HepG2 (cell line): Measurements from ENCODE around the gene ZNF248. TPM values are rescaled to one million over a fixed set of nuclear protein-coding genes. Genes with fewer than 3 reads are reported as not detected.

Experiments
- CCDC6 ChIP-seq: sonication (generic); formaldehyde crosslinking; IDR thresholded peaks from 2 replicates; pipeline ENCODE4 v1.8.1; 2022; ENCODE audit warnings: mild to moderate bottlenecking, missing genetic modification reagents, moderate library complexity
- CSRNP2 ChIP-seq: sonication (generic); formaldehyde crosslinking; conservative IDR thresholded peaks from 2 replicates; pipeline ENCODE4 v1.8.0; 2022; ENCODE audit warnings: low read depth, missing genetic modification reagents
- DR1 ChIP-seq: sonication (generic); formaldehyde crosslinking; IDR thresholded peaks from 2 replicates; pipeline ENCODE4 v1.8.0; 2021; ENCODE audit warnings: mild to moderate bottlenecking, missing genetic modification reagents, inconsistent platforms
- HDAC2 ChIP-seq: sonication (generic); formaldehyde crosslinking; IDR thresholded peaks from 2 replicates; pipeline ENCODE4 v1.4.0; 2020; ENCODE audit warnings: missing genetic modification reagents
- KDM4B ChIP-seq: sonication (generic); formaldehyde crosslinking; IDR thresholded peaks from 2 replicates; pipeline ENCODE4 v1.4.0; 2020; ENCODE audit warnings: missing genetic modification reagents
- NRL ChIP-seq: sonication (generic); formaldehyde crosslinking; IDR thresholded peaks from 2 replicates; pipeline ENCODE4 v1.5.0; 2020; ENCODE audit warnings: missing genetic modification reagents, mild to moderate bottlenecking, moderate library complexity, borderline replicate concordance
- PPARG ChIP-seq: conservative IDR thresholded peaks from 2 replicates; pipeline ENCODE4 v1.6.1; 2016; ENCODE audit warnings: missing biosample characterization, missing genetic modification reagents
- RARA ChIP-seq: IDR thresholded peaks from 2 replicates; pipeline ENCODE4 v1.6.1; 2016; ENCODE audit warnings: missing genetic modification reagents, missing compliant biosample characterization
- SMAD9 ChIP-seq: sonication (generic); formaldehyde crosslinking; IDR thresholded peaks from 2 replicates; pipeline ENCODE4 v1.5.1; 2020; ENCODE audit warnings: mild to moderate bottlenecking, missing genetic modification reagents
- SOX5 ChIP-seq: IDR thresholded peaks from 2 replicates; pipeline ENCODE4 v1.6.1; 2016; ENCODE audit warnings: borderline replicate concordance
- SOX6 ChIP-seq, 2 experiments: fragments of 450-650 bp in 1 of 2; sonication (generic) in 1 of 2; formaldehyde crosslinking in 1 of 2; IDR thresholded peaks; 2 replicates each; pipeline versions ENCODE4 v1.4.0 to v1.6.1; 2017 to 2020; ENCODE audit warnings: antibody characterized with exemption in 1 of 2, mild to moderate bottlenecking in 1 of 2, missing genetic modification reagents in 1 of 2
- XRCC5 ChIP-seq: fragments of 200-400 bp; formaldehyde crosslinking; optimal IDR thresholded peaks from 2 replicates; pipeline ENCODE3; 2017; ENCODE audit warnings: mild to moderate bottlenecking, low read length
- ZNF232 ChIP-seq: sonication (generic); formaldehyde crosslinking; IDR thresholded peaks from 2 replicates; pipeline ENCODE4 v1.4.0; 2020; ENCODE audit warnings: missing genetic modification reagents, borderline replicate concordance
- ZNF331 ChIP-seq: sonication (generic); formaldehyde crosslinking; IDR thresholded peaks from 2 replicates; pipeline ENCODE4 v1.4.0; 2020; ENCODE audit warnings: missing genetic modification reagents
- ZNF337 ChIP-seq: sonication (generic); formaldehyde crosslinking; IDR thresholded peaks from 2 replicates; pipeline ENCODE4 v1.5.1; 2020; ENCODE audit warnings: missing genetic modification reagents, low read depth, mild to moderate bottlenecking, borderline replicate concordance
- ZNF558 ChIP-seq: sonication (generic); formaldehyde crosslinking; IDR thresholded peaks from 2 replicates; pipeline ENCODE4 v1.9.0; 2022; ENCODE audit warnings: mild to moderate bottlenecking, missing genetic modification reagents, borderline replicate concordance
- polyA plus RNA-seq, 8 experiments: library from polyadenylated mRNA; depleted of rRNA in 3 of 8; stranded (reverse) in 7 of 8; unstranded in 1 of 8; fragments of >200 nt; fragmentation: Illumina TruSeq in 4 of 8; extraction: Trizol in 4 of 8; gene quantifications; 2 replicates each; pipeline versions ENCODE4 v1.2.1 to v1.2.3, GENCODE V29; 2011 to 2016; ENCODE audit warnings: low read depth in 4 of 8, missing spikeins in 1 of 8, mixed read lengths in 1 of 8; ENCODE audit not compliant: insufficient read depth in 1 of 8
- total RNA-seq, 5 experiments: library from RNA; depleted of rRNA; stranded (reverse); fragments of >200 nt; fragmentation: Illumina TruSeq; extraction: Trizol; gene quantifications; 2 replicates each; pipeline ENCODE4 v1.2.3, GENCODE V29; 2016; ENCODE audit warnings: low read depth in 1 of 5
- TF ChIP-seq, protein P1 (sequence below): sonication (generic); formaldehyde crosslinking; IDR thresholded peaks from 2 replicates; pipeline ENCODE4 v1.8.0; 2022; ENCODE audit warnings: missing genetic modification reagents, mild to moderate bottlenecking, borderline replicate concordance
- TF ChIP-seq, protein P2 (sequence below): IDR thresholded peaks from 2 replicates; pipeline ENCODE4 v1.6.1; 2016; ENCODE audit warnings: missing biosample characterization, missing genetic modification reagents, low read depth
- TF ChIP-seq, protein P3 (sequence below): sonication (generic); formaldehyde crosslinking; IDR thresholded peaks from 2 replicates; pipeline ENCODE4 v1.9.0; 2021; ENCODE audit warnings: mild to moderate bottlenecking, missing genetic modification reagents
- TF ChIP-seq, protein P4 (sequence below): sonication (generic); formaldehyde crosslinking; IDR thresholded peaks from 2 replicates; pipeline ENCODE4 v1.4.0; 2020; ENCODE audit warnings: mild to moderate bottlenecking, missing genetic modification reagents

Gene ZNF248
- total and polyA plus RNA-seq, 2 of the 13 experiments (the other 11 are each of a cell fraction or from before 2014, with no cell fraction given), result 12.8 to 13.3 TPM

DNA sequence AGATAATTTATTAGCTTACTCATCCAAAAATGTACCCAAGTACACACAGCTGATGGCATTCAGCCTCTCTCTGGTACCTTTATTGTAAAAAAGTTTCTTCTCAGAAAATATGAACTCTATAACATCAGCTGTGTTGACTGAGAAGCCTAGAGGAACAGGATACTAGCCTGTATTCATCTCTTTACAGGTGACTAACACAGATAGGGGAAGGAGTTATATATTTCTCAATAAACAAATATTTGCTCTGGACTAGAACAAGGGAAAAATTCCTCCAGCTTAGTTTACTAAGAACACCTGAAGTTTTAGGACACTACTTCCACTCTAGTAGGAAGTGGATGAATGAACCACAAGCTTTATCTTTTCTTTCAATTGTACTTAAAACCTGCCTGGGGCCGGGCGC lies 67.8 kb downstream of the ZNF248 start (continued):
- TF ChIP-seq RARA (CRISPR knock-in tag) (peak; percentile 20; the same call in 1 of the 2 replicates), SMAD9 (CRISPR knock-in tag) (no peak), CCDC6 (no peak), HDAC2 (CRISPR knock-in tag) (peak; percentile 49; the same call in 1 of the 2 replicates), ZNF558 (CRISPR knock-in tag) (no peak), ZNF232 (no peak), DR1 (no peak), SOX5 (CRISPR knock-in tag) (peak; percentile 81), NRL (CRISPR knock-in tag) (no peak), PPARG (CRISPR knock-in tag) (peak; percentile 60), XRCC5 (no peak), ZNF331 (CRISPR knock-in tag) (0 out of 2 replicates have a peak, but pooled peaks have one; percentile 24), SOX6 (IDR thresholded peaks at IDR 0.05) (no peak), SOX6 (CRISPR knock-in tag; IDR thresholded peaks at IDR 0.05) (peak; percentile 68; the same call in 1 of the 2 replicates), ZNF337 (no peak), KDM4B (CRISPR knock-in tag) (no peak), CSRNP2 (no peak)
- TF ChIP-seq, protein P1, sequence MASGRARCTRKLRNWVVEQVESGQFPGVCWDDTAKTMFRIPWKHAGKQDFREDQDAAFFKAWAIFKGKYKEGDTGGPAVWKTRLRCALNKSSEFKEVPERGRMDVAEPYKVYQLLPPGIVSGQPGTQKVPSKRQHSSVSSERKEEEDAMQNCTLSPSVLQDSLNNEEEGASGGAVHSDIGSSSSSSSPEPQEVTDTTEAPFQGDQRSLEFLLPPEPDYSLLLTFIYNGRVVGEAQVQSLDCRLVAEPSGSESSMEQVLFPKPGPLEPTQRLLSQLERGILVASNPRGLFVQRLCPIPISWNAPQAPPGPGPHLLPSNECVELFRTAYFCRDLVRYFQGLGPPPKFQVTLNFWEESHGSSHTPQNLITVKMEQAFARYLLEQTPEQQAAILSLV (CRISPR knock-in tag), result no peak
- TF ChIP-seq, protein P2, sequence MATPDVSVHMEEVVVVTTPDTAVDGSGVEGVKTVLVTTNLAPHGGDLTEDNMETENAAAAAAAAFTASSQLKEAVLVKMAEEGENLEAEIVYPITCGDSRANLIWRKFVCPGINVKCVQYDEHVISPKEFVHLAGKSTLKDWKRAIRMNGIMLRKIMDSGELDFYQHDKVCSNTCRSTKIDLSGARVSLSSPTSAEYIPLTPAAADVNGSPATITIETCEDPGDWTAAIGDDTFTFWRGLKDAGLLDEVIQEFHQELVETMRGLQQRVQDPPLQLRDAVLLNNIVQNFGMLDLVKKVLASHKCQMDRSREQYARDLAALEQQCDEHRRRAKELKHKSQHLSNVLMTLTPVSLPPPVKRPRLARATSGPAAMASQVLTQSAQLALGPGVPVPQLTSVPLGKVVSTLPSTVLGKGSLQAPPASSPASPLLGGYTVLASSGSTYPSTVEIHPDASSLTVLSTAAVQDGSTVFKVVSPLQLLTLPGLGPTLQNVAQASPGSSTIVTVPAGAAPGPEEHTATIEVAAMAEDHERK (CRISPR knock-in tag), result no peak
- TF ChIP-seq, protein P3, sequence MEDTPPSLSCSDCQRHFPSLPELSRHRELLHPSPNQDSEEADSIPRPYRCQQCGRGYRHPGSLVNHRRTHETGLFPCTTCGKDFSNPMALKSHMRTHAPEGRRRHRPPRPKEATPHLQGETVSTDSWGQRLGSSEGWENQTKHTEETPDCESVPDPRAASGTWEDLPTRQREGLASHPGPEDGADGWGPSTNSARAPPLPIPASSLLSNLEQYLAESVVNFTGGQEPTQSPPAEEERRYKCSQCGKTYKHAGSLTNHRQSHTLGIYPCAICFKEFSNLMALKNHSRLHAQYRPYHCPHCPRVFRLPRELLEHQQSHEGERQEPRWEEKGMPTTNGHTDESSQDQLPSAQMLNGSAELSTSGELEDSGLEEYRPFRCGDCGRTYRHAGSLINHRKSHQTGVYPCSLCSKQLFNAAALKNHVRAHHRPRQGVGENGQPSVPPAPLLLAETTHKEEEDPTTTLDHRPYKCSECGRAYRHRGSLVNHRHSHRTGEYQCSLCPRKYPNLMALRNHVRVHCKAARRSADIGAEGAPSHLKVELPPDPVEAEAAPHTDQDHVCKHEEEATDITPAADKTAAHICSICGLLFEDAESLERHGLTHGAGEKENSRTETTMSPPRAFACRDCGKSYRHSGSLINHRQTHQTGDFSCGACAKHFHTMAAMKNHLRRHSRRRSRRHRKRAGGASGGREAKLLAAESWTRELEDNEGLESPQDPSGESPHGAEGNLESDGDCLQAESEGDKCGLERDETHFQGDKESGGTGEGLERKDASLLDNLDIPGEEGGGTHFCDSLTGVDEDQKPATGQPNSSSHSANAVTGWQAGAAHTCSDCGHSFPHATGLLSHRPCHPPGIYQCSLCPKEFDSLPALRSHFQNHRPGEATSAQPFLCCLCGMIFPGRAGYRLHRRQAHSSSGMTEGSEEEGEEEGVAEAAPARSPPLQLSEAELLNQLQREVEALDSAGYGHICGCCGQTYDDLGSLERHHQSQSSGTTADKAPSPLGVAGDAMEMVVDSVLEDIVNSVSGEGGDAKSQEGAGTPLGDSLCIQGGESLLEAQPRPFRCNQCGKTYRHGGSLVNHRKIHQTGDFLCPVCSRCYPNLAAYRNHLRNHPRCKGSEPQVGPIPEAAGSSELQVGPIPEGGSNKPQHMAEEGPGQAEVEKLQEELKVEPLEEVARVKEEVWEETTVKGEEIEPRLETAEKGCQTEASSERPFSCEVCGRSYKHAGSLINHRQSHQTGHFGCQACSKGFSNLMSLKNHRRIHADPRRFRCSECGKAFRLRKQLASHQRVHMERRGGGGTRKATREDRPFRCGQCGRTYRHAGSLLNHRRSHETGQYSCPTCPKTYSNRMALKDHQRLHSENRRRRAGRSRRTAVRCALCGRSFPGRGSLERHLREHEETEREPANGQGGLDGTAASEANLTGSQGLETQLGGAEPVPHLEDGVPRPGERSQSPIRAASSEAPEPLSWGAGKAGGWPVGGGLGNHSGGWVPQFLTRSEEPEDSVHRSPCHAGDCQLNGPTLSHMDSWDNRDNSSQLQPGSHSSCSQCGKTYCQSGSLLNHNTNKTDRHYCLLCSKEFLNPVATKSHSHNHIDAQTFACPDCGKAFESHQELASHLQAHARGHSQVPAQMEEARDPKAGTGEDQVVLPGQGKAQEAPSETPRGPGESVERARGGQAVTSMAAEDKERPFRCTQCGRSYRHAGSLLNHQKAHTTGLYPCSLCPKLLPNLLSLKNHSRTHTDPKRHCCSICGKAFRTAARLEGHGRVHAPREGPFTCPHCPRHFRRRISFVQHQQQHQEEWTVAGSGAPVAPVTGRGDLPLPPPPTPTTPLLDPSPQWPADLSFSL (CRISPR knock-in tag), result no peak
- TF ChIP-seq, protein P4, sequence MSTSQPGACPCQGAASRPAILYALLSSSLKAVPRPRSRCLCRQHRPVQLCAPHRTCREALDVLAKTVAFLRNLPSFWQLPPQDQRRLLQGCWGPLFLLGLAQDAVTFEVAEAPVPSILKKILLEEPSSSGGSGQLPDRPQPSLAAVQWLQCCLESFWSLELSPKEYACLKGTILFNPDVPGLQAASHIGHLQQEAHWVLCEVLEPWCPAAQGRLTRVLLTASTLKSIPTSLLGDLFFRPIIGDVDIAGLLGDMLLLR (CRISPR knock-in tag), result no peak
